ENCODE data around the gene CYP4F8.
"Not testable (repeated sequence)": the region's sequence is repeated elsewhere in the genome, so short reads cannot be mapped to it uniquely, and the experiment has no call there.

The CYP4F8 gene, protein sequence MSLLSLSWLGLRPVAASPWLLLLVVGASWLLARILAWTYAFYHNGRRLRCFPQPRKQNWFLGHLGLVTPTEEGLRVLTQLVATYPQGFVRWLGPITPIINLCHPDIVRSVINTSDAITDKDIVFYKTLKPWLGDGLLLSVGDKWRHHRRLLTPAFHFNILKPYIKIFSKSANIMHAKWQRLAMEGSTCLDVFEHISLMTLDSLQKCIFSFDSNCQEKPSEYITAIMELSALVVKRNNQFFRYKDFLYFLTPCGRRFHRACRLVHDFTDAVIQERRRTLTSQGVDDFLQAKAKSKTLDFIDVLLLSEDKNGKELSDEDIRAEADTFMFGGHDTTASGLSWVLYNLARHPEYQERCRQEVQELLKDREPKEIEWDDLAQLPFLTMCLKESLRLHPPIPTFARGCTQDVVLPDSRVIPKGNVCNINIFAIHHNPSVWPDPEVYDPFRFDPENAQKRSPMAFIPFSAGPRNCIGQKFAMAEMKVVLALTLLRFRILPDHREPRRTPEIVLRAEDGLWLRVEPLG

DNA sequence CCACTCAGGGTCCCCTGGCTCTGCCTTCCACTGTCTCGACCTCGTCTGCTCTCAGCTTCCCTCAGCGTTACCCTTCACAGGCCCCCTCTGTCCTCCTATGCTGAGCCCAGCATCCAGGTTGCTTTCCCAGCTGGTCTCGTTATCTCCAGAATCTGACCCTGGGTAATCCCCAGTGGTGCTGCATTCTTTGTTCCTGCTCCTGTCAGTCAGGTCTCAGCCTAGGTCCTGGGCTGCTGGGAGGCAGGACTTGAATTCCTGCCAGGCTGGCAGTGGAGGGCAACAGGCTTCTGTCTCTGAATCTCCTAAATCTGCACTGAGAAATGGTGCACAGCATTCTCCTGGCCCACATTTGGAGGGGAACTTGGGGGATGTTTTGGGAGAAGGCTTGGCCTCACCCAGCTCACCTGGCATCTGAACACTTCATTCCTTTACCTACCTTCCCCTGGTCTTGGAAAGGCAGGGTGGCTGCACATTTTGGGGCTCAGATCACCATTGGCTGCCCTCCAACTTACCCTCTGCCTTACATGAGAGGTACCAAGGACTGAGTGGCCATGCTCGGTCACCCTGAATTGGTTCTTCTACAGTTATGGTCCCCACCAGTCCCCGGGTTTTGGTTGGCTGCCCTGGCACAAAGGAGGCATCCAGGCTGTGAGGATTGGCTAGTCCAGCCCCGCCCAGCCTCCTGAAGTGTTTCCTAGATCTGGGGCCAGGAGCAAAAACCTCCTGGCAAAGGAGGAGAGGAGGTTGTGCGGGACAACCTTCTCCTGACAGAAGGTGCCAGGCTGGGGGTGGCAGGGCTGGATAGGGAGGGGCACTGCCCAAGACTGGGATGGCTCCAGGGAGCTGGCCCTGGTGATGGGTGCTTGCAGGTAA is at the start of gene CYP4F8:
CYP4F8 (plus strand) TSS at position 712 of the 873 bp plus-strand sequence. CDS start 399 bp downstream, outside the sequence.
- DNase-seq (ENCODE audit: low spot score) = peak; percentile 17

DNA sequence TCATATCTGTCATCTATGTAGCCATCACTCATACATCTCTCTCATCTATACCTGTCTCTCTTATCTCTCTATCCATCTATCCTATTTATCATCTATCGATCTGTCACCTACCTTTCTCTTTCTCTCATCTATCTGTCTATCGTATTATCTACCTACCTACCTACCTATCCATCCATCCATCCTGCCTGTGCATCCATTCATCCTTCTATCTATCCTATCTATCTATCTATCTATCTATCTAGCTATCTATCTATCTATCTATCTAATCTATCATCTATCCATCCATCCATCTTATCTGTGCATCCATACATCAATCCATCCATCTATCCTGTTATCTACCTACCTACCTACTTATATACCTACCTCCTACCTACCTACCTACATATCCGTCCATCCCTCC is 44.6 kb upstream of the CYP4F8 start:
- DNase-seq (ENCODE audit: low spot score) = no peak

DNA sequence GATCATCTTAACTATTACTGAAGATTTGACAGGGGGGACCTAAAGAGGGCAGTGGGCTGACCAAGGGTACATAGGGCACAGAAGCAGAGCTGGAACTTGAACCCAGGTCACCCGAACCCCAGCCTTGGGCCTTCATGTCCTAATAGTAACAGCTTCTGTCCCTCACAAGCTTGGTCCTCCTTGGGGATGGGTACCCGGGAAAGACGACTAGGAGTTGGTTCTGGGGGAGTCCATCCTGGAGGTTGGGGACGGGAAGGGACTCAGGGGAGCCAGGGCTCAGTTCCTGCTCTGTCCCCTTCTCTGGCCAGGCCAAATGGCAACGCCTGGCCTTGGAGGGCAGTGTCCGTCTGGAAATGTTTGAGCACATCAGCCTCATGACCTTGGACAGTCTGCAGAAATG is 39.6 kb upstream of the CYP4F8 start:
- DNase-seq (ENCODE audit: low spot score) = no peak

DNA sequence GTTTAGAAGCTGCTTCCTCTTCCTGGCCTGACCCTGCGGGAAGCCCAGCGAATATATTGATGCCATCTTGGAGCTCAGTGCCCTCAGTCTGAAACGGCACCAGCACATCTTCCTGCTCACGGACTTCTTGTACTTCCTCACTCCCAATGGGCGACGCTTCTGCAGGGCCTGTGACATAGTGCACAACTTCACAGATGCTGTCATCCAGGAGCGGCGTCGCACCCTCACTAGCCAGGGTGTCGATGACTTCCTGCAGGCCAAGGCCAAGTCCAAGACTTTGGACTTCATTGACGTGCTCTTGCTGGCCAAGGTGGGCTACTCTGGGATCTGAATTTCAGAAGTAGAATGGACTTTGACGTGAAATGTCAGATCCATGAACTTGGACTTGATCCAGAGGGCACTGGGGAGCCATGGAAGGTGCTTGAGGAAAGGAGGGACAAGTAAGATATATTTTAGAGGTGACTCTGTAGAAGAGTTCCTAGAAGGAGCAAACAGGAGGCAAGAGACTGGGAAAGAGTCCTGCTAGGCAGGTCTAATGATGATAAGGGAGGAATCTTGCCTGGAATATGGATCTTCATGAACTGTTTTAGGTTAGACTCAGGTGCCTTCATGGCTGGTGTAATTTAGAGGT is 38.4 kb upstream of the CYP4F8 start:
- DNase-seq (ENCODE audit: low spot score) = no peak

DNA sequence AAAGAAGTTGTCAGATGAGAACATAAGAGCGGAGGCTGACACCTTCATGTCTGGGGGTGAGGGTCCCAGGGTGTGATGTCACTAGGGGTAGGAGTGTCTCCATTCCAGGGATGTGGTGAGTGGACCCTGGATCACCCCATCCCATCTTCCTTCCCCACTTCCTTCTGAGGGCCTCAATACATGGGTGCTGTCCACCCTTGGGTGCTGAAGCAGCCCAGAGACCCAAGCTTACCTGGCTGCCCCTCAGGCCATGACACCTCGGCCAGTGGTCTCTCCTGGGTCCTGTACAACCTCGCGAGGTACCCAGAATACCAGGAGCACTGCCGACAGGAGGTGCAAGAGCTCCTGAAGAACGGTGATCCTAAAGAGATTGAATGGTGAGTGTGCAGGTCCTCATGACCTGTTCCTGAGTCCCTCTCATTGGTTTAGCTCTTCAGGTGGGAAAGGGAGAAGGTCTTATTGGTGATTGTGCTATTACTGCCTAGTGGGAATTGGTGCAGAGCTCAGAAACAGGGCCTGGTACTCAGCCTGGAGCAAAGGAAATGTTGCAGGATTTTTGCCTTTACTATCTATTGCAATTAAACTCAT is 37.7 kb upstream of the CYP4F8 start:
- DNase-seq (ENCODE audit: low spot score) = no peak

DNA sequence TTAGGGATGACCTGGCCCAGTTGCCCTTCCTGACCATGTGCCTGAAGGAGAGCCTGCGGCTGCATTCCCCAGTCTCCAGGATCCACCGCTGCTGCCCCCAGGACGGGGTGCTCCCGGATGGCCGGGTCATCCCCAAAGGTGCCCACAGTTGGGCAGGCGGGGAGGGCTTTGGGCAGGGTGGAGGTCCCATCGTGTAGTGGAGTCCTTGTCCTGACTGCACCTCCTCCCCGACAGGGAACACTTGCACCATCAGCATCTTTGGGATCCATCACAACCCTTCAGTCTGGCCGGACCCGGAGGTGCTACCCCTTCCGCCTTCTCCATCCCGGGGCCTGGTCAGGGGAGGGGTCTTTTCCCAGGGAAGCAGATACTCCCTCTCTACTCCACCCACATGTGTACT is 31.7 kb upstream of the CYP4F8 start:
- DNase-seq (ENCODE audit: low spot score) = no peak

DNA sequence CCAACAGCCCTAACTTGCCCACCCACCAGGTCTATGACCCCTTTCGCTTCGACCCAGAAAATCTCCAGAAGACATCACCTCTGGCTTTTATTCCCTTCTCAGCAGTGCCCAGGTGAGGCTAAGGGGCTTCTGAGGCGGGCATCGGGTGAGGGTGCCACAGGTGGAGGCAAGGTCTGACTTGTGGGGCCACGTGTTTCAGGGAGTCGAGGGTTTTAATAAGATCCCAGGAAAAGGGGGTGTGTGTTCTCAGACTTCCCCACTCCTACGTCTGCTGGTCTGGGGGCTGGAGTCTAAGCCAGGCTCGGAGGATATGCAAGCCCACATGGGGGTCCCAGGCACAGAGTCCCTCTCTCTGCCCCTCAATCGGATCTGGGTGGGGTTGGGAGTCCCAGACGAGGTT is 30.9 kb upstream of the CYP4F8 start:
- DNase-seq (ENCODE audit: low spot score) = no peak

DNA sequence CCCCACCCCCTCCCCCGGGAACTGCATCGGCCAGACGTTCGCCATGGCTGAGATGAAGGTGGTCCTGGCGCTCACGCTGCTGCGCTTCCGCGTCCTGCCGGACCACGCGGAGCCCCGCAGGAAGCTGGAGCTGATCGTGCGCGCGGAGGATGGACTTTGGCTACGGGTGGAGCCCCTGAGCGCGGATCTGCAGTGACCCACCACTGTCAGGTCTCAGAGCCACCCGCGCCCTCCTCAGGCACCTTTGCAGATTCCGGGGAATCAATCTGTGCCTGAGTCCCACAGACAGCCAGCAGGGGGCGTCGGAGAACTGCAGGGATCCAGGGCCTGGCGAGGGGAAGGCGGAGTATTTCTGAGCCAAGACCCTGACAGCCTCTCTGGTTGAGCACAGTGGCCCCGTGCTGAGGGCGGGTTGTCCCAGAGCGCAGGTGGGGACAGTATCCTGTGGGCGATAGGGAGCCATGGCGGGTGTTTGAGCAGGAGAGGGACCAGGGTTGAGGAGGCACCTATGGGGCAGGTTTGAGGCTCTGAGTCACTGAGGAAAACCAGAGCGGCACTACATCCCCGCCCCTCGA is 30.4 kb upstream of the CYP4F8 start:
- peak; percentile 77 for DNase-seq (ENCODE audit: low spot score)

DNA sequence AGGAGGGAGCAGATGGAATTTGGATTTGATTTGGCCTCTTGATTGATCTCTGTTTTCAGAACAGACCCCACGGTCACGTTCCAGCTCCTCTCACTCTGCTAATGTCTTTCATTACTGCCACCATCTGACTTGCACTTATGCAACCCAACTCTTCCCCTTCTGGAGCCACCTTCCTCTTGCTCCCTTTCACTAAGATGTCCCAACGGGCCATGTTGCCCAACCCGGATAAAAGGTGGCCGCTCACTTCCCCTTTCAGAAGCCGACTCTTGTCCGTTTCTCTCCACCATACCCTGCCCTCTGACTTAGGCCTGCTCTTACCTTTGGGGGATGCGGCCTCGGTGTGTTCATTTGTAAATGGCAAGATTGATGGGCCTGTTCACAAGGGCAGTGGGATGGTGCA is 27.4 kb upstream of the CYP4F8 start:
- DNase-seq (ENCODE audit: low spot score) = no peak

DNA sequence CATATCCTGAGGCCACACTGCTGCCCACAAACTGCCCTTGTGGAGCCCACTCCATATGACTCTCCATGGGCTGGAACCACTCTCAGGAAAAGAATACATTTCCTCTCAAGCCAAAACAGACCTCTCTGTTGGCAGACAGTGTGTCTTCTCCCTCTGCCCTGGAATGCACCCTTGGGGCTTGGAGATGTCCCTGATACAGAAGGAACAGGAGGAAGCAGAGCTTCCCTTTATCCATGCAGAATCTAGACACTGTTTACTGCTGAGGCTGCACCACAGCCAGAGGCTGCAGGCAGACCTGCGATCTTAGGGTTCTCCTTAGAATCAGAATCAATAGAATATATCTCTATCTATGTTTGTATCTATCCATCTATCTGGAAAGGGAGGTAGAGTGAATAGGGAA is 26.8 kb upstream of the CYP4F8 start:
- DNase-seq (ENCODE audit: low spot score) = no peak

DNA sequence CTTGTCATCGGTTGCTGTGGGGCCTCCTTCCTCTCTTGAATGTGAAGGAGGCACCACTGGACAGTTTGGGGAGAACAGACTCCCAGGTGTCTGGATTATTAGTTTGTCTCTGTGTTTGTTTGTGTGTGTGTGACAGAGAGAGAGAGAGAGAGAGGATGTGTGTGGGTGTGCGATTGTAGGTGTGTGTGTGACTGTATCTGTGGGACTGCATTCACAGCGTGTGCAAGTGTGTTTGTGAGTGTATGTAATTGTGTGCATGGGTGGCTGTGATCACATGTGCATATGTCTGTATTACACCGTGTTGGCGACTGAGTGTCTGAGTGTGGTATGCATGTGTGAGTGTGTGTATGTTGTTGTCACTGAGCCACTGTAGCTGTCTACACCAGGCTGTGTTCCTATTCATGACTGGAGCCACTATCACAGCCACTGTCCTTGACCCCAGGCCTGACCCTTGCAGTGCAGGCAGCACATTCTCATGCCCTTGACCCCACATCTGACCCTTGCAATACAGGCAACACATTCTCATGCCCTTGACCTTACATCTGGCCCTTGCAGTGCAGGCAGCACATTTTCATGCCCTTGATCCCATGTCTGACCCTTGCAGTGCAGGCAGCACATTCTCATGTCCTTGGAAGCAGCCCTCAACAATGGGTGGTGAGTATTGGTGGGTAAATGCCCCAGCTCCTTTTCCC is 25.1 kb upstream of the CYP4F8 start:
- no peak for DNase-seq (ENCODE audit: low spot score)

DNA sequence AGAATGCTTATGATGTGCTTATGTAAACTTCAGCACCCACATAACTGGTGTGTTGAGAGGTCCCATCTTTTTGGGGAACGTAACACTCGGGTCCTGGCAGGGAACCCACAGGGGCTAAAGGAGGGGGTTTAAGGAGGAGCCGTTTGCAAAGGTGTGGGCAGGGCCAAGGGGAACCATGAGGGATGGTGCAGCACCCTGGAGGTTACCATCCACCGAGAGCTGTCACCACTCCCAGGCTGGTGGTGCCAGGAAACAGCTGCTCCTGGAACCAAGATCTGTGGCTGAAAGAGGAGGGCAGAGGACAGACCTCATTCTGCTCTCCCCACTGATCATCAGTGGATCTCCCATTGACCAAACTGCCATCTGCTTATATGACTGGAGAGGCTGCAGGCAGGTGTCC is 23.2 kb upstream of the CYP4F8 start:
- no peak for DNase-seq (ENCODE audit: low spot score)

DNA sequence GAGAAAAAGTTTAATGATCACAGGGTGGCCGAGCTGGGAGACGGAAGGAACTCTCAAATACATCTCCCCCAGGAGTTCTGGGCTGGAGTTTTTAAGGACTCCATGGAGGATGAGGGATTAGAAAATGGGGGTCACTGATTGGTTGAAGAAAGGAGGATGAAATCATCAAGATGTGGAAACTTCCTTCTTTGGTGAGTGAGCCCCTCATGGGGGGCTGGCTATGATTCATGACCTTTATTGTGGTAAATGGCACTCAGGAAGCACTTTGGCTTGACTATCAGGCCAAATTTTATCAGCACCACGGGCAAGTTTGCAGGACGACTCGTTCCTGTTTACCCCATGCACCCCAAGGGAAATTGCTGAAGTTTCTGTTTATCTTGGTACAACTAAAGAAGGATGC is 22.5 kb upstream of the CYP4F8 start:
- DNase-seq (ENCODE audit: low spot score) = not testable (repeated sequence)

DNA sequence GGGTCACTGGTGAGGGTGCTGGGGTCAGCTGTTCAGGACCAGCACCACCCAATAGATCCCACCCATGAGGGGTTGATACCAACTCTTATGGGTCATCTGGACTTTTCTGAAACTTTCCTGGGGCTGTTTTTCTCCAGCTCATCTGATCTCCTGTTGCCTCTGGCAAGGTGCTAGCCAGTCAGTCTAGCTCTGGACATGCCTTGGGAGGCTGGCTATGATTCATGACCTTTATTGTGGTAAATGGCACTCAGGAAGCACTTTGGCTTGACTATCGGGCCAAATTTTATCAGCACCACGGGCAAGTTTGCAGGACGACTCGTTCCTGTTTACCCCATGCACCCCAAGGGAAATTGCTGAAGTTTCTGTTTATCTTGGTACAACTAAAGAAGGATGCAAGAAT is 21.3 kb upstream of the CYP4F8 start:
- DNase-seq (ENCODE audit: low spot score) = not testable (repeated sequence)

DNA sequence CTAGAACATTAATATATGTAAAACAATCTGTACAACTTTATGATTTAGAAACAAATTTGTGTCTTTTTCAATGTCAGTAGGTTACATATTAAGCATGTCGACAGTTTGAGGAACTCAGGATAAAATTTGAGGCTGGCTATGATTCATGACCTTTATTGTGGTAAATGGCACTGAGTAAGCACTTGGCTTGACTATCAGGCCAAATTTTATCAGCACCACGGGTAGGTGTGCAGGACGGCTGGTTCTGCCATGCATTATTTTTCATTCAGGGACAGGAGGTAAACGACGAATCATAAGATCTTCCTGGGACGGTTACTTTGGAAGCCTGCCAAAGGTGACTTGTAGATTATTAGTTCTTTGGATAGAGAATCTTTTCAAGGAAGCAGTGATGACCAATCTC is 19.9 kb upstream of the CYP4F8 start:
- DNase-seq (ENCODE audit: low spot score) = no peak

DNA sequence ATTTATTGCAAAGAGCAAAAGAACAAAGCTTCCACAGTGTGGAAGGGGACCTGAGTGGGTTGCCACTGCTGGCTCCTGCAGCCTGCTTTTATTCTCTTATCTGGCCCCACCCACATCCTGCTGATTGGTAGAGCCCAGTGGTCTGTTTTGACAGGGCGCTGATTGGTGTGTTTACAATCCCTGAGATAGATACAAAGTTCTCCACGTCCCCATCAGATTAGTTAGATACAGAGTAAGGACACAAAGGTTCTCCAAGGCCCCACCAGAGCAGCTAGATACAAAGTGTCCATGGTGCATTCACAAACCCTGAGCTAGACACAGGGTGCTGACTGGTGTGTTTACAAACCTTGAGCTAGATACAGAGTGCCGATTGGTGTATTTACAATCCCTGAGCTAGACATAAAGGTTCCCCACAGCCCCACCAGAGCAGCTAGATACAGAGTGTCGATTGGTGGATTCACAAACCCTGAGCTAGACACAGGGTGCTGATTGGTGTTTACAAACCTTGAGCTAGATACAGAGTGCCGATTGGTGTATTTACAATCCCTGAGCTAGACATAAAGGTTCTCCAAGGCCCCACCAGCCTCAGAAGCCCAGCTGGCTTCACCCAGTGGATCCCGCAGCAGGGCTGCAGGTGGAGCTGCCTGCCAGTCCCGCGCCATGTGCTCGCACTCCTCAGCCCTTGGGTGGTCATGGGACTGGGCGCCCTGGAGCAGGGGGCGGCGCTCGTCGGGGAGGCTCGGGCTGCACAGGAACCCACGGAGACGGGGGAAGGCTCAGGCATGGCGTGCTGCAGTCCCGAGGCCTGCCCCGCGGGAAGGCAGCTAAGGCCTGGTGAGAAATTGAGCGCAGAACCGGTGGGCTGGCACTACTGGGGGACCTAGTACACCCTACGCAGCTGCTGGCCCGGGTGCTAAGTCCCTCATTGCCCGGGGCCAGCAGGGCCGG is 6.8 kb upstream of the CYP4F8 start:
- not testable (repeated sequence) for DNase-seq (ENCODE audit: low spot score)

DNA sequence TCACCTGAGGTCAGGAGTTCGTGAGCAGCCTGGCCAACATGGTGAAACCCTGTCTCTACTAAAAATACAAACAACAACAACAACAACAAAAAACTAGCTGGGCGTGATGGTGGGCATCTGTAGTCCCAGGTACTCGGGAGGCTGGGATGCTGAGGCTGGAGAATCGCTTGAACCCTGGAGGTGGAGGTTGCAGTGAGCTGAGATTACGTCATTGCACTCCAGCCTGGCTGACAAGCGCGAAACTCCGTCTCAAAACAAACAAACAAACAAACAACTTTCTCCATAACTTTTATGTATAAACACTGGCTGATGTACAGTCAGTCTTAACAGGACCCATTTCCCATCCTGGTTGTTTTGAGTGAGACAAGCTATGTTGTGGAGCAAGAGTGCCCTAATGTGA is 5.8 kb upstream of the CYP4F8 start:
- no peak for DNase-seq (ENCODE audit: low spot score)

DNA sequence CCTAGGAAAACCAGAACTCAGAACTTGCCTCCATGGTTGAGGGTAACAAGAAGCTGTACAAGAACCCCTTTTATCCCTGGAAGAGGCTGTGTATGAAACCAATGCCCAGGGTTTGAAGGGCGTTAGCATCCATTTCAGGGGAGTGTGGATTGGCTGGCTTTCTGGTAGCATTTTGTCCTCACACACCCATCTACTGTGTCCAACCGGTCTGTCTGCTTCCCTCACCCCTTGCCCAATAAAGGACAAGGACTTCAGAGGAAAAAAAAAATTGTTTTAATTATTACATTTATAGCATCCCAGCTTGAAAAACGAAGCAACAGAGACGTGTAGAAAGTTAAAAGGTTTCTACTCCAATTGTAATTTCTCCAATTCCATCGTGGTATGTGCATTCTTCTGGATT is 2.7 kb upstream of the CYP4F8 start:
- no peak for DNase-seq (ENCODE audit: low spot score)

DNA sequence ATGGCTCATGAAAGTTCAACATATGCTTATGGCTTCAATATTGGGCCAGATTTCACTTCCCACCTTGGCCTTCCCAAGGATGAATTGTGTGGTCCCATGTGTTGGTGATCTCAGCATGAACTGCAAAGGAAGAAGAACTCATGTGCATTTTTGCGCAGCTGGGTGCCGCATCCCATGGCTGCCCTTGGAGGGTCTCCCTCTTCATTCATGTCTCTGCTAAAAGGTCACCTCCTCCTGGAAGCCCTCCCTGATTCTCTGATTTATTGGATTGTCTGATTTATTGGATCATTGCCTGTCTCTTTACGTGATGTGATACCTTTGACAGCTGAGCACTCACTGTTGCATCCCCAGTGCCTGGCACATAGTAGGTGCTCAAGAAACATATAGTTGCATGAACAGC is 1.7 kb upstream of the CYP4F8 start:
- no peak for DNase-seq (ENCODE audit: low spot score)

DNA sequence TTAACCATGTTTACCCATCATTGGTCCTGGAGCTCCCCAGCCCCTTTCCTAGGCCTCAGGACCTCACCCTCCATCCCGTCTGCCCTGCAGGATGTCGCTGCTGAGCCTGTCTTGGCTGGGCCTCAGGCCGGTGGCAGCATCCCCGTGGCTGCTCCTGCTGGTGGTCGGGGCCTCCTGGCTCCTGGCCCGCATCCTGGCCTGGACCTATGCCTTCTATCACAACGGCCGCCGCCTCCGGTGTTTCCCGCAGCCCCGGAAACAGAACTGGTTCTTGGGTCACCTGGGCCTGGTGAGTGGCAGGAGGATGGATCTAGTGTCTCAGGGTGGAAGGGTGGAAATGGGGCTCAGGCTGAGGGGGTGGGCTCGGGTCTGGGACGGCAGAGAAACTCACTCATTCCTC is 508 bp downstream of the CYP4F8 start:
- DNase-seq (ENCODE audit: low spot score) = no peak
